Iris pigment epithelial cell (primary cell): ENCODE results near the gene SCTR.

Experiments used
- DNase-seq: peaks from one replicate; pipeline ENCODE4 v3.0.0-alpha.2; 2011; ENCODE audit warnings: low read depth

The SCTR gene

GRCh38 chr2:119487434-119488244 is 36.6 kb downstream of the SCTR start:
- DNase-seq: no peak

- DNase-seq: peak; percentile 68
These were observed 37.4 kb downstream of the SCTR start for GRCh38 chr2:119486886-119487285.

- DNase-seq: no peak
These were observed 38.0 kb downstream of the SCTR start for GRCh38 chr2:119486196-119486827.

GRCh38 chr2:119485336-119486110 is 38.8 kb downstream of the SCTR start:
- DNase-seq: no peak

DNA sequence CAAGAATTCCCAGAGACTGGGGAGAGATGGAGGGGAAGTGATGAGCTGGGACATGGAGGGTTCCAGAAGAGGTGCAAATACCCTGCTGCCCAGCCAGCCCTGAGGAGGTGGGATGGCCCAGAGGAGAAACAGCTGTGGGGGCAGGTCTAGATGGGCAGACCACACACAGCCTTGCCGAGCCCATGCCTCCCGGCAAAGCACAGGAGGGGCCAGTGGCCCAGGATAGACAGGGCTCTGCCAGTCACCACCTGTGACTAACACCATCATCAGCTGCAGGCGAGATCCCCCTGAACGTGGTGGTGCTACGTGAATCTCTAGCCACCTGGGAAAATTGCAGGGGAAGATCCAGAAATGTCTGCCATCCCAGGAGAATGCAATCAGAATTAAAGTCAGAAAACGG is 39.4 kb downstream of the SCTR start:
- DNase-seq: no peak

GRCh38 chr2:119483896-119484718 is 40.2 kb downstream of the SCTR start:
- DNase-seq: no peak

GRCh38 chr2:119483395-119483753 is 40.9 kb downstream of the SCTR start:
- no peak for DNase-seq

GRCh38 chr2:119482481-119483394 is 41.5 kb downstream of the SCTR start:
- DNase-seq: no peak

- no peak for DNase-seq
These were observed 42.5 kb downstream of the SCTR start for GRCh38 chr2:119481501-119482455.

DNA sequence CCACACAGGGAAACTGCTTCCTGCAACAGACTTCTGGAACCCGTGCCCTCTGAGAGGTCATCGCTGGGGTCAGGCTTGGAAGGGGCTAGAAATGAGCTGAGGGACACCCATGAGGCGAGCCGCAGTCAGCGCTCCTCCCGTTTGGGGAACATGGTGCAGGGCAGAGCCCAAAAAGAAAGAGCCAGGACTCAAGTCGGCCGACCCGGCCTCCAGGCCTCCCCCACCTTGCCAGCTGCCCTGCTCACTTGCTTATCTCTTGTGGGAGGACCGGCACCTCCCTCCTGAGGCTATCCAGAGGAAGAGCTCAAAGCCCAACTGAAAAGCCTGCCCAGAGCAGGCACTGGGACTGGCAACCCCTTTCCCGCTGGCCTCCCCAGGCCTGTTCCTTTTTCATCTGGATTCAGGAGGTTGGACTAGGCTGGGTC is 43.6 kb downstream of the SCTR start:
- no peak for DNase-seq

DNA sequence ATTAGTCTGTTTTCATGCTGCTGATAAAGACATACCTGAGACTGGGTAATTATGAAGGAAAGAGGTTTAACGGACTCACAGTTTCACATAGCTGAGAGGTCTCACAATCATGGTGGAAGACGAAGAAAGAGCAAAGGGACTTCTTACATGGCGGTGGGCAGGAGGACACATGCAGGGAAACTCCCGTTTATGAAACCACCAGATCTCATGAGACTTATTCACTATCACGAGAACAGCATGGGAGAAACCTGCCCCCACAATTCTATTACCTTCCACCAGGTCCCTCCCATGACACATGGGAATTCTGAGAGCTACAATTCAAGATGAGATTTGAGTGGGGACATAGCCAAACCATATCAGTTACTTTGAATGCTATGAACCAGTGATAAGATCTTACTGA is 44.1 kb downstream of the SCTR start:
- no peak for DNase-seq

DNA sequence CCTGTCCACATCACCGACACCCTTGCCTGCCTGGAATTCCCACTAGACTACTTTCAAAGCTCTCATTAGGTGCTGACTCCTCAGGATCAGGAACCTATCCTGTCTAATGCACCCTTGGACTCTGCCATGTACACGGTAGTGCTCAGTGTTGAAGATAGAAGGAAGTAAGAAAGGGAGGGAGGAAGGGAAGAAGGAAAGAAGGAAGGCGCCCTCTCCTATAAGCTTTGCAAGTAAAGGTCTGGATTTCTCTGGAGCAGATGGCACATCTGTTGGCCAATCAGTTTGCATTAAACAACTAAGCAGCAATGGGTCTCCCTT is 45.3 kb downstream of the SCTR start:
- no peak for DNase-seq

DNA sequence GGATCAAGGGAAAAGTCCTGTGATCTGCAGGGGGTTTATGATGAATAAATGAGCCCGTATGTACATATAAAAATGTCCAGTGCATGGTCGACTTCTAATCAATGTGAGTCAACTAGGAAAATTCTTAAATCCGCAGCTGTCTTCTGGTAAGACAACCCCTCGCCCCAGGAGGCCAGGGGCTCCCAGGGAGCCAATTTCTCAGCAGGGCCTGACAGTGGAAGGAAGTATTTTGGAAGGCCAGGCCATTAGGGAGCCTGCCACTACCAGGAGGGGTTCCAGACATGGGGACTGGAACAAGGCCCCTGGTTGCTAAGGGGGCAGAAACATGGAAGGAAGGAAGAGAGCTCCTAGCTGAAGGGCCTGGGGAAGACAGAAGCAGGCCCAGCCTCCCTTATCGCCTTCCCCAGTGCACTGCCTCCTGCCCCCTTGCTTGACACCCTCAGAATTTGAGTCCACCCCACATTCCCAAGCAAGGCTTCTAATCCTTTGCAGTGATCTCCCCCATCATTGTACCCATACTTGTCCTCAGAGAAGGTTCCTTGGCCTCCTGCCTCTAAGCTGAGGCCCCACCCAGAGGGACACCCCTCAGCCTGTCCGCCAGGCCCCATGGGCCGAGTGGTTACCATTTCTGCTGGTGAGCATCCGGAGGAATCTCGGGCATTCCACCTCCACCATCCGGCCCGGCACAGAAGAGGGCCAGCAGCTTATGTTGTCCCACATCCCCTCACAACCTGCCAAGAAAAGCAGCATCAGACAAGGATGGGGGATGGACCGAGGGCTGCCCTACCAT is 45.9 kb downstream of the SCTR start:
- no peak for DNase-seq

DNA sequence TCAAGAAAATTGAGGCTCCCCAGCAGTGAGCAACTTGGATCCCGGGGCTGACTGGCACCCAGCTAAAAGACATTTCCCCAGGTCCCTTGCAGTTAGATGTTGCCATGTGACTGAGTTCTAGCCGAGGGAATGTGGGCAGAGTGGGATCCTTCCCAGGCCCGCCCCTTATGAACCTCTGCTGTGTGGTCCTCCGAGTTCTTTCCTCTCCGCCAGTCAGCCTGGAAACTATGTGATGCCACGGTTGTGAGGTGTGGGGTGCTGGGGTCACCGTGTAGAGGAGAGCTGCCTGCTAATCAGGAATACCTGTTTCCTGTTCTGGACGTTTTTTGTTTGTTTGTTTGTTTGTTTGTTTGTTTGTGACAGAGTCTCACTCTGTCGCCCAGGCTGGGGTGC is 47.2 kb downstream of the SCTR start:
- DNase-seq: no peak

GRCh38 chr2:119476301-119477112 is 47.8 kb downstream of the SCTR start:
- peak; percentile 58 for DNase-seq

DNA sequence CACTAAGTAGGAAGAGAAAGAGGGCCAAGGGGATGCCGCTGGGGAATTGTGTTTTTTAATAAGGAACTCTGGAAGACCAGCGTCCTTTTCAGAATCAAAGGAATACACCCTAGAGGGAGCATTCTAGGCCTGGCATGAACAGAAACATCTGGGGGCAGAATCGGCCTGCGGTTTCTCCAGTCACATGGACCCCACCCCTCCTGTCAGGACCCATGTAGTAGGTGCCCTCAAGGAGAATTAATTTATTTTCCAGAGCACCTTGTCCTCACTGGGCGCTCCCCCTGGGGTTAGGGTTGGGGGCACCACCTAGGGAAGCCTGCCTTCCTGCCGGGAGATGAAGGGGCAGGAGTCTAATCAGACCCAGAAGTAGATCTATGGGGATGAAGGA is 48.4 kb downstream of the SCTR start:
- DNase-seq: no peak

GRCh38 chr2:119475225-119475856 is 48.9 kb downstream of the SCTR start:
- no peak for DNase-seq
